IMR-90 (cell line): ENCODE data around the gene RGS14. TPM values are rescaled to one million over a fixed set of nuclear protein-coding genes. Genes with fewer than 3 reads are reported as not detected.

Source experiments
- ATAC-seq: fragments of 200-7000 bp; cut with Tn5 transposase; 2 replicates; pipeline ENCODE4 v1.9.1; 2020; ENCODE audit warnings: low read depth, mild to moderate bottlenecking, moderate library complexity
- BruUV-seq: library from RNA; stranded (reverse); fragments of 400-500 nt; replicated peaks from 2 replicates; lab custom pipeline; 2021; lab: Mats Ljungman, UMichigan
- CTCF ChIA-PET: fragments of 300-600 bp; formaldehyde crosslinking; extraction: SDS; loops from one replicate; lab custom pipeline; 2021; ENCODE audit warnings: antibody characterized with exemption; lab: Yijun Ruan, JAX
- POLR2A ChIA-PET: fragments of 300-600 bp; sonication (Branson Sonifier 250); formaldehyde crosslinking; loops from one replicate; lab custom pipeline; 2022; ENCODE audit warnings: antibody characterized with exemption; ENCODE audit not compliant: unreplicated experiment; lab: Charles Lee
- DNase-seq: peaks from one replicate; pipeline ENCODE4 v3.0.0; 2013
- H2AFZ ChIP-seq: replicated peaks from 2 replicates; pipeline ENCODE3; 2013; ENCODE audit warnings: low read length, mild to moderate bottlenecking; ENCODE audit not compliant: poor library complexity
- H2AK5ac ChIP-seq: 2 replicates; pipeline ENCODE4 v1.6.1; 2013; ENCODE audit warnings: low read depth, low read length, inconsistent platforms
- H2AK9ac ChIP-seq: replicated peaks from 2 replicates; pipeline ENCODE3; 2013; ENCODE audit warnings: mild to moderate bottlenecking, low read depth, low read length, moderate library complexity; ENCODE audit not compliant: poor library complexity
- H2BK120ac ChIP-seq: 2 replicates; pipeline ENCODE4 v1.6.1; 2013; ENCODE audit warnings: low read depth, low read length, inconsistent platforms
- H2BK15ac ChIP-seq: 3 replicates; pipeline ENCODE4 v1.6.1; 2013; ENCODE audit warnings: low read depth, low read length, inconsistent platforms
- H2BK20ac ChIP-seq: 2 replicates; pipeline ENCODE4 v1.6.1; 2013; ENCODE audit warnings: low read depth, mild to moderate bottlenecking, inconsistent platforms, low read length, moderate library complexity
- H2BK5ac ChIP-seq: 2 replicates; pipeline ENCODE4 v1.6.1; 2013; ENCODE audit warnings: mild to moderate bottlenecking, low read depth, low read length, inconsistent platforms; ENCODE audit not compliant: poor library complexity, severe bottlenecking
- H3K14ac ChIP-seq: replicated peaks from 2 replicates; pipeline ENCODE4 v1.6.1; 2013; ENCODE audit warnings: low read depth, low read length, inconsistent platforms
- H3K18ac ChIP-seq: 2 replicates; pipeline ENCODE4 v1.6.1; 2013; ENCODE audit warnings: low read depth, low read length, control low read depth
- H3K23ac ChIP-seq: 2 replicates; pipeline ENCODE4 v1.6.1; 2013; ENCODE audit warnings: low read depth, low read length, inconsistent platforms
- H3K27ac ChIP-seq: 2 replicates; pipeline ENCODE4 v1.5.1; 2013; ENCODE audit warnings: mild to moderate bottlenecking, control low read depth, low read length; ENCODE audit not compliant: insufficient read depth
- H3K27me3 ChIP-seq: 2 replicates; pipeline ENCODE4 v1.6.1; 2013; ENCODE audit warnings: low read length; ENCODE audit not compliant: control insufficient read depth, insufficient read depth
- H3K36me3 ChIP-seq: 2 replicates; pipeline ENCODE4 v1.6.1; 2013; ENCODE audit warnings: low read length, mixed read lengths; ENCODE audit not compliant: control insufficient read depth, insufficient read depth
- H3K4ac ChIP-seq: 2 replicates; pipeline ENCODE4 v1.6.1; 2013; ENCODE audit warnings: low read depth, low read length, inconsistent platforms
- H3K4me1 ChIP-seq: 2 replicates; pipeline ENCODE4 v1.6.1; 2013; ENCODE audit warnings: low read length, mixed read lengths; ENCODE audit not compliant: control insufficient read depth, insufficient read depth
- H3K4me2 ChIP-seq: 2 replicates; pipeline ENCODE4 v1.6.1; 2013; ENCODE audit warnings: low read depth, mild to moderate bottlenecking, control low read depth, low read length, moderate library complexity
- H3K4me3 ChIP-seq: 2 replicates; pipeline ENCODE4 v1.5.1; 2013; ENCODE audit warnings: low read depth, mild to moderate bottlenecking, control low read depth, low read length, moderate library complexity; ENCODE audit not compliant: insufficient read depth
- H3K56ac ChIP-seq: 2 replicates; pipeline ENCODE4 v1.6.1; 2013; ENCODE audit warnings: low read length, inconsistent platforms; ENCODE audit not compliant: insufficient read depth; ENCODE audit errors: extremely low read depth
- H3K79me1 ChIP-seq, 2 experiments: 2 replicates each; pipeline ENCODE4 v1.6.1; 2013; ENCODE audit warnings: low read length in 2 of 2, inconsistent platforms in 1 of 2, low read depth in 1 of 2
- H3K9ac ChIP-seq: 2 replicates; pipeline ENCODE4 v1.6.1; 2013; ENCODE audit warnings: low read depth, low read length, control low read depth
- H3K9me1 ChIP-seq: 2 replicates; pipeline ENCODE4 v1.6.1; 2013; ENCODE audit warnings: low read length, inconsistent platforms; ENCODE audit not compliant: insufficient read depth
- H3K9me3 ChIP-seq: 2 replicates; pipeline ENCODE4 v1.6.1; 2013; ENCODE audit warnings: low read length; ENCODE audit not compliant: control insufficient read depth, insufficient read depth
- H4K20me1 ChIP-seq: 2 replicates; pipeline ENCODE4 v1.6.1; 2013; ENCODE audit warnings: low read length, inconsistent platforms; ENCODE audit not compliant: insufficient read depth
- H4K5ac ChIP-seq: 2 replicates; pipeline ENCODE4 v1.6.1; 2013; ENCODE audit warnings: mild to moderate bottlenecking, low read depth, low read length, control low read depth
- H4K8ac ChIP-seq, 2 experiments: 2 replicates each; pipeline ENCODE4 v1.6.1; 2013; ENCODE audit warnings: low read depth in 2 of 2, low read length in 2 of 2, control low read depth in 1 of 2, inconsistent platforms in 1 of 2
- H4K91ac ChIP-seq: 2 replicates; pipeline ENCODE4 v1.6.1; 2013; ENCODE audit warnings: low read depth, low read length, inconsistent platforms; ENCODE audit not compliant: insufficient read depth
- BHLHE40 ChIP-seq: fragments of 150-350 bp; IDR thresholded peaks from 2 replicates; pipeline ENCODE4 v1.6.1; 2016; ENCODE audit warnings: mild to moderate bottlenecking, low read depth, low read length
- CEBPB ChIP-seq: IDR thresholded peaks from 2 replicates; pipeline ENCODE4 v1.6.1; 2012; ENCODE audit warnings: low read depth, low read length, improper control_type of control experiment
- CHD1 ChIP-seq: IDR thresholded peaks from 2 replicates; pipeline ENCODE4 v1.6.1; 2012; ENCODE audit warnings: low read depth, low read length, improper control_type of control experiment
- CTCF ChIP-seq: conservative IDR thresholded peaks from 2 replicates; pipeline ENCODE4 v1.5.1; 2012; ENCODE audit warnings: mild to moderate bottlenecking, low read depth, low read length, improper control_type of control experiment
- ELK1 ChIP-seq: fragments of 150-350 bp; IDR thresholded peaks from 2 replicates; pipeline ENCODE4 v1.6.1; 2016; ENCODE audit warnings: low read depth, mild to moderate bottlenecking, low read length, moderate library complexity, borderline replicate concordance
- MAFK ChIP-seq: IDR thresholded peaks from 2 replicates; pipeline ENCODE4 v1.6.1; 2012; ENCODE audit warnings: low read depth, low read length, improper control_type of control experiment
- MAZ ChIP-seq: IDR thresholded peaks from 2 replicates; pipeline ENCODE4 v1.6.1; 2012; ENCODE audit warnings: low read depth, mild to moderate bottlenecking, low read length, improper control_type of control experiment, moderate library complexity, borderline replicate concordance
- MXI1 ChIP-seq: IDR thresholded peaks from 2 replicates; pipeline ENCODE4 v1.6.1; 2012; ENCODE audit warnings: low read depth, mild to moderate bottlenecking, low read length, moderate library complexity, borderline replicate concordance
- NFE2L2 ChIP-seq: fragments of 150-350 bp; IDR thresholded peaks from 2 replicates; pipeline ENCODE4 v1.6.1; 2016; ENCODE audit warnings: low read depth, mild to moderate bottlenecking, low read length
- POLR2A ChIP-seq: IDR thresholded peaks from 2 replicates; pipeline ENCODE4 v1.6.1; 2012; ENCODE audit warnings: mild to moderate bottlenecking, low read depth, low read length
- RAD21 ChIP-seq: IDR thresholded peaks from 2 replicates; pipeline ENCODE4 v1.6.1; 2012; ENCODE audit warnings: low read length, improper control_type of control experiment
- RCOR1 ChIP-seq: IDR thresholded peaks from 2 replicates; pipeline ENCODE4 v1.6.1; 2012; ENCODE audit warnings: mild to moderate bottlenecking, low read length, improper control_type of control experiment; ENCODE audit not compliant: insufficient replicate concordance
- WGBS, 2 experiments: methylation state at CpG; one replicate each; pipeline versions ENCODE4 v1.1.5 to v1.1.7; 2013; ENCODE audit warnings: missing lambda C conversion rate in 2 of 2; ENCODE audit not compliant: insufficient read length in 1 of 2; ENCODE audit errors: extremely low coverage in 2 of 2; 5-methylcytosine and 5-hydroxymethylcytosine counted together
- dilution Hi-C: fragments of 300-500 bp; cut with HindIII; formaldehyde crosslinking; loops from one replicate; pipeline ENCODE4 v1.14.3; 2018; ENCODE audit warnings: low sequenced_read_pairs; ENCODE audit not compliant: unreplicated experiment
- in situ Hi-C: fragments of 300-500 bp; cut with MboI; formaldehyde crosslinking; loops from 3 replicates; pipeline ENCODE4 v1.14.3; 2019; ENCODE audit warnings: low sequenced_read_pairs, inconsistent platforms, mixed read lengths
- intact Hi-C: fragments of 100-400 bp; cut with micrococcal nuclease; formaldehyde crosslinking; loops from 2 replicates; pipeline ENCODE4 v1.10.0; 2022
- polyA plus RNA-seq, 3 experiments: library from polyadenylated mRNA; depleted of rRNA; stranded (reverse); fragments of >200 nt; gene quantifications; 2 replicates each; pipeline ENCODE4 v1.2.3, GENCODE V29; 2012; ENCODE audit warnings: low replicate concordance in 1 of 3
- total RNA-seq: library from RNA; depleted of rRNA; stranded (reverse); fragments of >200 nt; gene quantifications from 2 replicates; pipeline ENCODE4 v1.2.3, GENCODE V29; 2012

RGS14 gene
- total and polyA plus RNA-seq, 2 of the 4 experiments (the other 2 are of a cell fraction): 1.1 to 6.5 TPM

- Histone ChIP-seq H3K36me3 (no peaks in the 10 kb centered on the region), H3K9me1 (no peaks in the 10 kb centered on the region), H3K9ac (0 out of 2 replicates have a peak overlapping the region, but pooled peaks have one; percentile 13), H4K8ac (no peak overlapping the region), H3K79me1 (no peaks in the 10 kb centered on the region), H3K4me2 (peak overlapping the region; percentile 63), H2BK20ac (no peak overlapping the region), H3K27me3 (peaks cover 55% of the 10 kb centered on the region), H2BK120ac (no peak overlapping the region), H3K4ac (no peak overlapping the region), H3K4me1 (peaks cover 4% of the 10 kb centered on the region; the same call in 1 of the 2 replicates), H2BK5ac (no peak overlapping the region), H2BK15ac (no peak overlapping the region), H2AFZ (peak overlapping the region; percentile 92), H2AK9ac (peak overlapping the region; percentile 16), H3K56ac (no peak overlapping the region), H4K20me1 (no peaks in the 10 kb centered on the region), H4K91ac (no peak overlapping the region; the same call in 1 of the 2 replicates), H2AK5ac (no peak overlapping the region), H3K23ac (no peak overlapping the region), H4K5ac (no peak overlapping the region), H3K9me3 (peaks cover 2% of the 10 kb centered on the region; the same call in 1 of the 2 replicates), H3K27ac (no peak overlapping the region; the same call in 1 of the 2 replicates), H3K4me3 (peak overlapping the region; percentile 57), H3K14ac (0 out of 2 replicates have a peak overlapping the region, but pooled peaks have one; percentile 6), H3K18ac (no peak overlapping the region)
- POLR2A ChIA-PET: no interaction called here
- intact Hi-C loops (no loop called here), in situ Hi-C loops (no loop called here), dilution Hi-C loops (no loop called here)
- ATAC-seq (peak; percentile 7; the same call in 1 of the 2 replicates), DNase-seq (peak; percentile 12)
- TF ChIP-seq CTCF: no peak
- no peak for TF ChIP-seq POLR2A
- TF ChIP-seq ELK1: no peak
- TF ChIP-seq BHLHE40: no peak
- no peak for TF ChIP-seq NFE2L2
- no peak for TF ChIP-seq RCOR1
- TF ChIP-seq MAFK: no peak
- no peak for TF ChIP-seq MAZ
- no peak for TF ChIP-seq CEBPB
- no peak for TF ChIP-seq MXI1
- TF ChIP-seq RAD21: no peak
- no peak for TF ChIP-seq CHD1
- no TSS peak for BruUV-seq
- CTCF ChIA-PET: interaction anchor here (0.6 to 5.4 kb wide), 15 partner anchors 9 to 98 kb away, joined by 3 to 56 read pairs (median 7); partner anchors contain the start of genes GRK6, LMAN2 and PRR7
- WGBS, 2 experiments: 3% methylated on average over 32 of the region's 61 CpGs; no CpG with 5 or more reads in 1 of the 2 experiments
Observed at GRCh38 chr5:177403102-177403791, 45.5 kb downstream of the RGS14 start.
